Colonic mucosa (tissue), 4 donors: ENCODE results near the gene SCAMP1. TPM values are rescaled to one million over a fixed set of nuclear protein-coding genes. Genes with fewer than 3 reads are reported as not detected.
"Not testable (repeated sequence)": the region's sequence is repeated elsewhere in the genome, so short reads cannot be mapped to it uniquely, and the experiment has no call there.

Source experiments
- DNase-seq: peaks from one replicate; pipeline ENCODE4 v3.0.0-alpha.2; 2020
- H3K27ac ChIP-seq: fragments of 200-600 bp; one replicate; pipeline ENCODE4 v1.8.0; 2021
- H3K27me3 ChIP-seq: fragments of 200-600 bp; one replicate; pipeline ENCODE4 v1.8.0; 2021
- H3K36me3 ChIP-seq: fragments of 200-600 bp; one replicate; pipeline ENCODE4 v1.8.0; 2021
- H3K4me1 ChIP-seq: fragments of 200-600 bp; one replicate; pipeline ENCODE4 v1.8.0; 2021; ENCODE audit warnings: mild to moderate bottlenecking
- H3K4me3 ChIP-seq: fragments of 200-600 bp; one replicate; pipeline ENCODE4 v1.8.0; 2021
- H3K9ac ChIP-seq, 2 donors: one replicate each; pipeline ENCODE4 v1.7.0; 2013; ENCODE audit warnings: control low read depth in 2 of 2, low read depth in 2 of 2, low read length in 2 of 2
- H3K9me3 ChIP-seq: fragments of 200-600 bp; one replicate; pipeline ENCODE4 v1.8.0; 2021
- CTCF ChIP-seq: fragments of 200-600 bp; IDR thresholded peaks from one replicate; pipeline ENCODE4 v1.8.0; 2022; ENCODE audit warnings: antibody characterized with exemption, mild to moderate bottlenecking
- intact Hi-C: fragments of 100-400 bp; cut with DNase I; formaldehyde crosslinking; loops from one replicate; pipeline ENCODE4 v1.14.1; 2022
- total RNA-seq, 2 donors: library from RNA; stranded (reverse); fragmentation: NEBNext Ultra II Directional in 1 of 2; extraction: Animal tissue kit (Norgen Biotek cat#: 25700) in 1 of 2; gene quantifications; one replicate each; pipeline ENCODE4 v1.2.1, GENCODE V29; 2021
- donor health status: healthy.
- donor health status: DM: no; HTN: no; CAD: no.
- donor health status: DM: no; HTN: no; CAD: no.

SCAMP1 gene
- total RNA-seq, 2 donors from 2014 or later = 26.4 to 53.5 TPM

GRCh38 chr5:78373231-78373630, 12.8 kb downstream of the SCAMP1 start:
- no peak for DNase-seq
- Histone ChIP-seq H3K27ac (no peak overlapping the region), H3K27me3 (no peaks in the 10 kb centered on the region), H3K9me3 (no peaks in the 10 kb centered on the region), H3K36me3 (no peaks in the 10 kb centered on the region), H3K4me3 (no peak overlapping the region), H3K4me1 (no peaks in the 10 kb centered on the region), H3K9ac (no peak overlapping the region)
- intact Hi-C loops = no loop called here
- no peak for TF ChIP-seq CTCF

- Histone ChIP-seq H3K9me3 (no peaks in the 10 kb centered on the region), H3K27ac (no peak overlapping the region), H3K4me3 (no peak overlapping the region)
Observed at GRCh38 chr5:78376315-78376714, 15.9 kb downstream of the SCAMP1 start.

GRCh38 chr5:78377056-78377717, 16.8 kb downstream of the SCAMP1 start:
- H3K27ac ChIP-seq = no peak overlapping the region
- no peak overlapping the region for H3K9ac ChIP-seq
- H3K36me3 ChIP-seq = no peaks in the 10 kb centered on the region
- DNase-seq = no peak
- no peaks in the 10 kb centered on the region for H3K9me3 ChIP-seq
- intact Hi-C loops = no loop called here
- H3K4me1 ChIP-seq = no peaks in the 10 kb centered on the region
- no peaks in the 10 kb centered on the region for H3K27me3 ChIP-seq
- no peak overlapping the region for H3K4me3 ChIP-seq
- TF ChIP-seq CTCF = no peak

More at GRCh38 chr5:78376315-78376714, 15.9 kb downstream of the SCAMP1 start:
- TF ChIP-seq CTCF = no peak
- Histone ChIP-seq H3K27me3 (no peaks in the 10 kb centered on the region), H3K9ac (no peak overlapping the region), H3K4me1 (no peaks in the 10 kb centered on the region), H3K36me3 (no peaks in the 10 kb centered on the region)
- intact Hi-C loops = no loop called here
- no peak for DNase-seq

- TF ChIP-seq CTCF = no peak
- Histone ChIP-seq H3K36me3 (no peaks in the 10 kb centered on the region), H3K9me3 (no peaks in the 10 kb centered on the region), H3K4me1 (no peaks in the 10 kb centered on the region), H3K27me3 (no peaks in the 10 kb centered on the region), H3K9ac (no peak overlapping the region), H3K4me3 (no peak overlapping the region), H3K27ac (no peak overlapping the region)
- DNase-seq = no peak
- intact Hi-C loops = no loop called here
Observed at GRCh38 chr5:78377718-78378105, 17.3 kb downstream of the SCAMP1 start.

GRCh38 chr5:78387468-78388153, 27.2 kb downstream of the SCAMP1 start:
- no peak for TF ChIP-seq CTCF
- Histone ChIP-seq H3K27me3 (no peaks in the 10 kb centered on the region), H3K4me3 (no peak overlapping the region), H3K9me3 (no peaks in the 10 kb centered on the region), H3K27ac (no peak overlapping the region), H3K9ac (no peak overlapping the region), H3K36me3 (no peaks in the 10 kb centered on the region), H3K4me1 (no peaks in the 10 kb centered on the region)
- no peak for DNase-seq
- intact Hi-C loops = no loop called here

- H3K27ac ChIP-seq, H3K4me1 ChIP-seq, intact Hi-C loops, H3K9ac ChIP-seq, DNase-seq, H3K36me3 ChIP-seq, H3K9me3 ChIP-seq, H3K4me3 ChIP-seq, H3K27me3 ChIP-seq: not testable (repeated sequence)
Observed at GRCh38 chr5:78391357-78391756, 30.9 kb downstream of the SCAMP1 start.
